Cardiac septum (tissue), 1 donor: ENCODE data around the gene SLCO3A1. TPM values are rescaled to one million over a fixed set of nuclear protein-coding genes. Genes with fewer than 3 reads are reported as not detected.

Source experiments
- DNase-seq: peaks from one replicate; pipeline ENCODE4 v3.0.0-alpha.2; 2020; ENCODE audit warnings: low spot score
- intact Hi-C: fragments of 100-400 bp; cut with DNase I; formaldehyde crosslinking; loops from one replicate; pipeline ENCODE4 v1.14.0; 2022
- total RNA-seq: library from RNA; stranded (reverse); fragmentation: NEBNext Ultra II Directional; extraction: Animal tissue kit (Norgen Biotek cat#: 25700); gene quantifications from one replicate; pipeline ENCODE4 v1.2.1, GENCODE V29; 2021
- donor health status: DM: no; HTN: no; CAD: no.

The SLCO3A1 gene
- total RNA-seq, 1 donor from 2014 or later, result 43.9 TPM

DNA sequence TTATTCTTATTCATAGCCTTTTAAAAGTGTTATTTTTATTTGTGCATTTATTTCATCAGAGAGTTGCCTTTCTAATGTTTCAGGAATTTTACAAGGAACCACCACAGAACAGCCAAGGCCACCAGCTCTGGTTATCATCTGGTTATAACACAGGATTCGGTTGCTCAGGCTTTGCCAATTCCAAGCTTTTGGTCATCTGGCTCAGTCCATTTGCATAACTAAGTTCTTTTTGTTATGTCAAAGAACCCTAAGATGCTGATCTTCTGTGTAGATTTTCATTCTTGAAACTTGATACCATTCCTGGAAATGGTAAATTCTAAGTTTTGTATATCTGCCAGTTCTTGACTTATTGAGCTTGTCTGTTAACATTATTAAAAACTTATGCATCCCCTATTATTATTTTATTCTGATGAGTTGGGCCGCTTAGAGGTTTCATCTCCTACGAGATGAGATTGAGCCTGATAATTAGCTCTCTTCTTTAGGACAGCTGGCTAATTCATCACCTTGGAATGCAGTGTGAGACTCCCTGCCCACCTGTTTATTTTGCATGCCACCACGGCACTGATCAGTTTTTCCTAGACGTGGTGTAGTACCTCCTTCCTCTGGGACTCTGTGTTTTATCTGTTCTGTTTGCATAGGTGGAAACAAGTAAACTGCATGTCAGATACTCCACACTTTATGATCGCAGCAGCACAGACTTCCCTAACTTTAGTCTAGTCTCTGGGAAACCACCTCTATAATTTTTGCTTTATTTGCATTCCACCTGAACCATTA, 264.8 kb downstream of the SLCO3A1 start:
- intact Hi-C loops, result no loop called here
- DNase-seq, result no peak

DNA sequence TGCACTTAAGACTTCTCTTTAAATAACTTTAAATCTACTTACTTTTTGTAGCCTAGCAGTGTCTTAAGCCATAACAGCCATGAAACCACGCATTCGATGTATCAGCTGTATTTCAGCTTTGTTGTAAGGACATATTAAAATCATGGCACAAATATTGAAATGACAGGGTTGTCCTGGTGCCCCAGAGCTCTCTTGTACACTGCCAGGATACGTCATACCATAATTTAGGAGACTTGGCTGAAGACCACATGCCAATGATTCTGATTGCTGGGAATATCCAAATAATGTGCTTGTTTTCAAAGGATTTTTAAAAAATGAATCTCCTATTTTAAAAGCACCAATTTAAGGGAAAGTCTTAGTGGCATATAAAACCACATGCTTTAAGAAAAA, 265.4 kb downstream of the SLCO3A1 start:
- intact Hi-C loops, result no loop called here
- DNase-seq, result no peak

DNA sequence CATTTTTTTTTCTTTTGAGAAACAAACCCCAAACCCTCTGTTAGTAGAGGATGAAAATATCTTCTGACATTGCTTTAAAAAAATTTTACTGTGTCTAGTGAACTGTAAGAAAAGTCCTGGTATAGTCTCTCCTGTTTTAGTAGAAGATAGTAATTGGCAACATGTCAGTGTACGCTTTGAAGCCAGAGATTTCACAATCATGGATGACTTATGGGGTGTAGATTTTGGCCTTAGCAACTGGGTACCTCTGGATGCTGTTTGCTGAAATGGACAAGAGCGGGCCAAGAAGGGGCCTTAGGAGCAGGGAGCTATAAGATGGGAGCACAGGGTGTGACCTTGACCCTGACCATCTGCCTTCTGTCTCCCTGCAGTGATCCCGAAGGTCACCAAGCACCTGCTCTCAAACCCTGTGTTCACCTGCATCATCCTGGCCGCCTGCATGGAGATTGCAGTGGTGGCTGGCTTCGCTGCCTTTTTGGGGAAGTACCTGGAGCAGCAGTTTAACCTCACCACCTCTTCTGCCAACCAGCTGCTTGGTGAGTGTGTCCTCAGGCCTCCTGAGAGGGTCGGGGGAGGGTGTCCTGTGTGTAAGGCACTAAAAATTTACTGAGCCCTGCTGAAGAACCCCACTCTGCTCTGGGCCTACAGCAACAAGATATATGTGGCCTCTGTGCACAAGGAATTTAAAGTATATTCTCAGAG, 266.7 kb downstream of the SLCO3A1 start:
- no peak for DNase-seq
- intact Hi-C loops, result no loop called here

DNA sequence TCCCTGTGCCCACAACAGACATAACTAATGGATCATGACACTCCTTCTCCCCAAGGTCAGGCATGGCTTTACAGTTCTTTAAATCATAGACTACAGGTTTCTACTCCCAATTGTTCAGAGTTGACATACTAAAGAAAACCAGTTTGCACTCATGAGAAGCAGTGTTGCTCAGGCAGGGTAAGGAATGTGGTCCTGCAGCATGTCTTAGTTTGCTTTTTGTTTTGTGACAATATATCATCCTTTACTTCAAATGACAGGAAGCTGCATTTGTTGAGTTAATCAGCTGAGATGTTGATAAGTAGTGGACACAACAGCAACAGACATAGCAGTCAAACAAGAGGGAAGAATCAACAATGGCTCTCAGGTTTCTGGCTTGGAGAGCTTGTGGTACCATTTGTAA, 267.5 kb downstream of the SLCO3A1 start:
- DNase-seq, result no peak

DNA sequence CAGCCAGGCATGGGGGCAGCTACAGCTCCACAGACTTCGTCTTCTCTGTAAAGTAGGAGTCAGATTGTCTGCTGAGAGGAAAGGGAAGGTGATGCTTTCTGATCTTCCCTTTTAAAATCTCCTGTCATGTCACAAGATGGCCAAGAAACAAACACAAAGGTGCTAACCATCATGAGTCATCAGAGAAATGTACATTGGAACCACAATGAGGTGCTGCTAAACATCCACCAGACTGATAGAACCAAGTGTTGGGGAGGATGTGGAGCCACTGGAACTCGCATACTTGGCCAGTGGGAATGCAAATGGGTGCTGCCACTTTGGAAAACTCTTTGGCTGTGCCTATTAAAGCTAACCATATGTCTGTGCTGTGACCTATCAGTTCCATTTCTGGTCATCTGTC, 268.8 kb downstream of the SLCO3A1 start:
- intact Hi-C loops, result no loop called here
- no peak for DNase-seq

More for the DNA sequence above, 267.5 kb downstream of the SLCO3A1 start:
- intact Hi-C loops, result no loop called here

DNA sequence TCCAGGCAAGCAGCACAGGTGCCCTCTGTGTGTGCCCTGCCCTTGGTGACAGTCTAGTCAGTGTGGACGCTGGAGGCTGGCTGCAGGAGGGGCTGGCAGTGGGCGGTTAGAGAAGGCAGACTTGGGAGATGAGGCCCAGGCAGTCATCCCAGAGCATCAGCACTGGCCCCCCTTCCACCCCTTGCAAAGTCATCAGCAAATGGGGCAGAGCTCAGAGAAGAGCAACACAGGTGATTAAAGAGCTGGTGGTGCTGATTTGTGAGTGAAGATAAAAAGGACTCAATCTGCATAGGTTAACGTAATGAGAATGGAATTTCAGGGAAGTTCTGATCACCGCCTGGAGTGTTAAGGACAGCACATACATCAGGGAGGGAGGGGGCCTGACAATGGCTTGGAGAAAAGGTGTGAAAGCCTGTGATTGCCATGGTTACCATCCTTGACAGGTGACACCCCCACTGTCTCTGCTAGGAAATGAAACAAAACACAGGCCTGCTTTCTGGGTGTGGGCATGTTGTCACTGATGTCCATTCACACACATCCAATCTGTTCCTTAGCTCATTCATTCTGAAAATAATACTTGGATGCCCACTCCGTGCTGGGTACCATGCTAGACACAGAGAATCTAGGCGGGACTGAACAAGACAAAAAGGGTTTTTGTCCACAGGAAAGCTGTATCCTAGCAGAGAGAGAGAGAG, 270.6 kb downstream of the SLCO3A1 start:
- no peak for DNase-seq
- intact Hi-C loops, result no loop called here

DNA sequence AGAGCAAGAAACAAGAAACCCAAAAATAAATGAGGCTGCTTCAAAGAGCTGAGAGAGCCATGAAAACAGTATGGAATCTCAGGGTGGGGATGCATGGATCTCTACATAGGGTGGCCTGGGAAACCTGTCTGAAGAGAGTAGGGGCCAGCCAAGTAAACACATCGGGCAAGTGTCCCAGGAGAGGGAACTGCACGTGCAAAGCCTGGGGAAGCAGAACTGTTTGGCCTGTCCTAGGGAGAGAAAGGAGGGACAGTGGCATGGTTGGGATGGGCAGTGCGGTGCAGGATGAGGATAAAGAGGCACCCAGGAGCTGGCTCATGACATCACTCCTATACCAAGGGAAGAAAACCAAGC, 271.1 kb downstream of the SLCO3A1 start:
- intact Hi-C loops, result no loop called here
- no peak for DNase-seq

DNA sequence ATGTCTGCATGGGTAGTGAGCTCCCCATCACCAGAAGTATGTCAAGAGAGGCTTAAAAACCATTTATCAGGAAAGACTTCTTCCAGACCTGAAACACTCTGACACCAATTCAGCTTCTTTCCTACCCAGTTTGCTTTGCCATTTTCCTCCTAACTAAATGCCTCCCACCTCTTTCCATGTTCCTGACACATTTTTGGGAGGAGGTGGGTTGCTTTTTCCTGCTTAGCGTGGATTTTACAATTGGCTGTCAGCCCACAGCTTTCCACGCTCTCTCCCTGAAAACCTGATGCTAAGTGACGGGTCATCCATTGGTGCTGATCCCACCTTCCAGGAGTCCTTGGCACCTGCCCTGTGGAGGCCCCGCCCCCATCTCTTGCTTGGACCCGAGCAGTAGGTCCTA, 275.3 kb downstream of the SLCO3A1 start:
- no peak for DNase-seq
- intact Hi-C loops, result no loop called here

DNA sequence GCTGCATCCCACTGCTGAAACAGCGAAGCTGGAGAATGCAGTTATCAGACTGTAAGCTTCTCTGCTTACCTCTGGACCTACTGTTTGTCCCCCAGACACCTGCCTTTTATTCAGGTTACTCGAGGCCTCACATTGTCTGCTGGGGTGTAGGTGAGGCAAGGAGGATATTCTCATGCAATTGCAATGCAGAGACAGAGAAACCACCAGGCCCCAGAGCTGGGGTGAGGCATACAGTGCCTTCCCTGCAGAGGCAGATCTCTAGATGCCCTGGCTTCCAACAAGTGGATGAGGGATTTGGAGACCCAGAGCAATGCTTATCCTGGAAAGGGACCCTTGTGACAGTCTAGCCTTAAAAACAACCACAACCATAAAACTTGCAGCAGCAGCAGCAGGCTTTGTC, 276.7 kb downstream of the SLCO3A1 start:
- intact Hi-C loops, result no loop called here
- no peak for DNase-seq

DNA sequence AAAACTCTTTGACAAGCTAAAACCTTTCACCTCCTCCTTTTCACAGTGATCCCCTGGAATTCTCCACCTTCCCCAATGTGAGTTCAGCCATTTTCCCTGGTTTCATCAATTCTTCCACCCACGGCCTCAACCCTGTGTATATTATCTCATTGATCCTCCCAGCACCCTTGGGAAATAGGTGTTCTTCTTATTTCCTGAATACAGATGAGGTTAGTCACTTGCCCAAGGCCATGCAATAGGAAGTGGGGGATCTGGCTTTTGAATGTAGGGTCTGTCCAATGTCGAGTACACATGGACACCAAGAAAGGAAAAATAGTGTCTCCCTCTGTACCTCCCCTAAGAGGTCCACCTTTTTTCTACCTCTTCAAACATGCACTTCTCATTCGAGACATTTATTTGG, 277.4 kb downstream of the SLCO3A1 start:
- intact Hi-C loops, result no loop called here
- DNase-seq, result no peak

DNA sequence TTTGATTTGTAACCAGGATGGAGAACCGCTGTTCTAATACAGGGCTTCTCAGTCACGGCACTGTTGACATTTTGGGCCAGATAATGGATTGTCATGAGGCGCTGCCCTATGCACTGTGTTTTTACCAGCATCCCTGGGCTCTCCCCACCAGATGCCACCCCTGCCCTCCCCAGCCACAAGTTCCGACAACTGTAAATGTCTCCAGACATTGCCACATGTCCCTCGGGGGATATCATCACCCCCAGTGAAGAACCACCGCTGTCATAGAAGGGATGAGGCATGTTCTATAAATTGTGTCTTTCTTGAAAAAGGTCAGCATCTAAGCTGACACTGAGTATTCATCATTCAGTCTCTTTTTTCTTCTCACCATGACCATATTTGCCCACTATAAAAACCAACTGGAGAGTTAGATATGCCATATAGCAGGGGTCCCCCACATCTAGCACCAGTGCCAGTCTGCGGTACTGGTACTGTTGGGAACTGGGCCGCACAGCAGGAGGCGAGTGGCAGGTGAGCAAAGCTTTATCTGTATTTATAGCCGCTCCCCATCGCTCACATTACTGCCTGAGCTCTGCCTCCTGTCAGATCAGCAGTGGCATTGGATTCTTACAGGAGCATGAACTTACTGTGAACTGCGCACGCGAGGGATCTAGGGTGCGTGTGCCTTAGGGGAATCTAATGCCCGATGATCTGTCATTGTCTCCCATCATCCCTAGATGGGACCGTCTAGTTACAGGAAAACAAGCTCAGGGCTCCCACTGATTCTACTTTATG, 279.7 kb downstream of the SLCO3A1 start:
- no peak for DNase-seq
- intact Hi-C loops, result no loop called here

DNA sequence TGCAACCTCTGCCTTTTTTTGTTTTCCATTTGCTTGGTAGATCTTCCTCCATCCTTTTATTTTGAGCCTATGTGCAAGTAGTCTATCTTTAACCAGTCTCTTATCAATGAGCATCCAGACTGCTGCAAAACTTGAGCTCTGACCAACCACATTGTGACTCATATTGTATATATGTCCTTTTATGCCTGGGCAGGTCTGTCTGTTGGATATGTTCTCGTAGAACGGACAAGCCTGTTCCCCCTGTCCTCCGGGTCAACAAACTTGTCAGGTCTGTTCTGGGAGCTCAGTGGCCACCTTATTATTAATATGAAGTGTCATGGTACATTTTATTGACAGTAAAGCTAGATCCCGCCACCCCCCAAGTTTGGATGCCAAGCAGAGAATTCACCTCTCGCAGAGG, 287.3 kb downstream of the SLCO3A1 start:
- no peak for DNase-seq

DNA sequence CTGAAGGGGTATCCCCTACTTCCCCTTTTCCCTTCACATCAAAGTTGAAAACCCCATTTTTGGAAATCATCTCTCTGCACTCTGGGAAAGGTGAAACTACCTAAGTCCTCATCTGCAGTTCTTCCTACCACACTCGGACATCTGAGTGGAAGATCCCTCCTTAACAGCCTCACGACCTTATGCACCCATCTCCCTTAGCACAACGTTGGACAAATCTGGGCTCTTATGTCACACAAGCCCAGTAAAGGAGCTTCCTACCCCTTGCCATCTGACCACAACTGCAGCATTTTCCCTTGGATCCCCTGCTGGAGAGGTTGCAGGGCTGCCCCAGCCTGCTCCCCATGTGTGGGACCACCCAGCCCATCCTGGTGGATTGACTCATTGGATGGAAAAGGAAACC, 288.1 kb downstream of the SLCO3A1 start:
- DNase-seq, result no peak
- intact Hi-C loops, result loop anchor here (5.0 kb wide), 1 partner anchor 251 kb away; the partner anchor contains the start of gene ST8SIA2

More for the DNA sequence above, 287.3 kb downstream of the SLCO3A1 start:
- intact Hi-C loops, result loop anchor here (5.0 kb wide), 1 partner anchor 252 kb away; the partner anchor contains the start of gene ST8SIA2

DNA sequence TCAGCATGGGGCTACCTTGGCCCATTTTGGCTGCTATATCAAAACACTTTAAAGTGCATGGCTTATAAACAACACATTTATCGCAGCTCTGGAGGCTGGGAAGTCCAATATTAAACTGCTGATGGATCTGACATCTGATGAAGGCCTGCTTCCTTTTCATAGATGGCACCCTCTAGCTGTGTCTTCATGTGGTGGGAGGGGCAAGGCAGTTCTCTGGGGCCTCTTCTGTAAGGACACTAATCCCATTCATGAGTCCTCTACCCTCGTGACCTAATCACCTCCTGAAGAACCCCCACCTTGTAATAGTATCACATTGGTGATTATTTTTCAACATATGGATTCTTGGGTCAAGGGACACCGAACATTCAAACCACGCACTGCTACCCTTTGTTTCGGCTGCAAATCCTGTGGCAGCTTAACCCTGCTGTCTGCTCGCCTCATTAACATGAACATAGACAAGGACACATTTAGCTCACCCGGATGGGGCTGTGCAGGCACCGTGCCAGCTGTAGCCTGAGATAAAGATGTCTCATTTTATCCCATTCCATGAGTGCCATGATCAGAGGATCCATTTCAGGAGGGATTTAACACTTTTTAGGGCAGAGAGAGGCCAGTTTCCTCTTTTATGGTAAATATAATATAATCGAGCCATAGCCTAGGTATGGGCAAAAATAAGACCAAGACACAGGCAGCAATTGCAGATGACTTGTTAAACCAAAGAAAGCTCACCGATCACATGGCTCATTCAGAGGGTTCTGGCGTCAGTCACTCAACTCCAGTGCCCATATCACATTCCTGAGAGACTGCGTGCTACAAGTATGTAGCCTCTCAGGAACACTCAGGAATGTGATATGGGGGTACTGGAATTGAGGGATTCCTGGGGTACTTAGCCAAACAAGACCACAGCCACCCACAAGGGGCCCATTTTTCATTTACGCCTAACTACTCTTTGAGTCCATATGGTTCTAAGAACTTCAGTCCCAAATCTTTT, 289.0 kb downstream of the SLCO3A1 start:
- intact Hi-C loops, result loop anchor here (5.0 kb wide), 1 partner anchor 250 kb away; the partner anchor contains the start of gene ST8SIA2
- no peak for DNase-seq

DNA sequence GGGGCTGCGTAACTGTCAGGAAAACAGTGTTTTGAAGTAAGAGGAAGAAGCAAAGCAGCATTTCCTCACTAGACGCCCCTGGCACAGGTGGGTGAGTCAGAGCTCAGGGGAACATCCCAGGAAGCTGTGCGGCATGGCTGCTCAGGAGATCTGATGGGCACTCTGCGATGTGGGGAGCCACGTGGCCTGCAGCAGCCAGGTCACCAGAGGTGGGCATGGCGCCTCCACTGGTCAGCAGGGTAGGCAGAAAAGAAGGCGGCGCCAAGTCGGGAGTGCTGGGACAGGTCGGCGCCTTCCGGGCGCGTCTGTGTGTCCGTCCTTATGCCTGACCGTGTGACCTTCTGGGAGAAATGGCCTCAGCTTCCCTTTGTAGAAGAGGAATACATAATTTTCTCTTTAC, 290.3 kb downstream of the SLCO3A1 start:
- intact Hi-C loops, result loop anchor here (5.0 kb wide), 1 partner anchor 249 kb away; the partner anchor contains the start of gene ST8SIA2
- no peak for DNase-seq

DNA sequence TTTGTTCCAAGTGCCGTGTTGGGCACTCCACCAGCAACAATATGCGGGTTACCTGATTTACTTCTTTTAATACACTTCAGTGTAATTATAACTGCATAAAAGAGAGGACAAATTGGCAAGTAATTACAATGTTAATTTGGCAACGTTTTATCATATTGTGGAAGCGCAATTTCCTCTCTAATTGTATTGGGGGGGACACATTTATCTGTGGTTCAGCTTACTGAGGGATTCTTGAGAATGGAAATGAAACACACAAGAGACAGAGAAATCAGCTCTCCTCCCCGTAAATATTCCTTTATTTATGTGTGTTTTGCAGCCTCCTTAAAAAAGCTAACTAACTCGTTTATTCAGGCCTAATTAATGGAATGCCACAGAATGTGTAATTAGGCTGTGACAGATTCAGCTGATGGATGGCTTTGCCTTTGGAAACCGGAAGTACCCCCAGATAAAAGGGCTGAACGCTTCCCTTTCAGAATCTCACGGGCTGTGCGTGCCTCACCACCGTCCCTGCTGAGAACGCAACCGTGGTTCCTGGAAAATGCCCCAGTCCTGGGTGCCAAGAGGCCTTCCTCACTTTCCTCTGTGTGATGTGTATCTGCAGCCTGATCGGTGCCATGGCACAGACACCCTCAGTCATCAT, 293.1 kb downstream of the SLCO3A1 start:
- intact Hi-C loops, result no loop called here
- DNase-seq, result no peak

DNA sequence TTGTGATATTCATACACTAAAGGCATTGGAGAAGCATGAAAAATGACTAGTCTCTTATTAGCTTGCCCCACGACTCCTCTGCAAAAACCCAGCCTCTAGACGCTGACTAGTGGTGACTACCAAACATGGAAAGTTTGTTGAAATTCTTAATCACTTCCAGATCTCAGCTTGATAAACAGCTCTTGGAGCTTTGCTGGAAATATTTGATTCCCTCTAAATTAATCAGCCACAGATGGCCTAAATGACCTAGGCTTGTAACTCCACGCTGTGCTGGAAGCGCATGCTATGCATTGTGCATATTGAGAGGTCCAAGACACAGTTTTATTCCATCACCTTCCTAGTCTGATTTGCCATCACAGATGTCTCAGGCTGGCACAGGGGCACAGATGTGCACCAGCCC, 295.5 kb downstream of the SLCO3A1 start:
- intact Hi-C loops, result no loop called here
- DNase-seq, result no peak

DNA sequence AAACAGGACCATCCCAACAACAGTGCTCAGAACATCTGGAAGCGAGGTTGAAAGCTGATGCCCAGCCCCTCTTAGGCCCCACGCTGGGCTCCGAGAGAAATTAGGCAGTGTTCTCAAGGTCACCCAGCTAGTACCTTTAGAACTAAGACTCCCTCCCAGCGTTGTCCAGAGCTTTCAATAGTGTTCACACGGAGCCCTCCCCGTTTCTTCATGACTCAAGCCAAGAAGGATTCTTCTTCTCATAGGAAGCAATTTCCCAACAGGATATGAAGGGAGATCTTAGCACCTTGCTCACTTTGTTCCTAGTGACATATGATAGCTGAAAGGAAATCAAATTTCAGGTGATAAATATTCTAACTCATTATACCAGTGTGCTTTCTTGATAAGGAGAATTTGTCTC, 296.0 kb downstream of the SLCO3A1 start:
- DNase-seq, result no peak

More for the DNA sequence above, 296.0 kb downstream of the SLCO3A1 start:
- intact Hi-C loops, result no loop called here
